Measurements from ENCODE around the gene HTT. TPM values are rescaled to one million over a fixed set of nuclear protein-coding genes. Genes with fewer than 3 reads are reported as not detected.

Gene HTT
- total RNA-seq, 1 donor: 96.2 TPM

- Histone ChIP-seq H3K27me3 (ENCODE audit: insufficient read depth, low read length) (no peaks in the 10 kb centered on the region), H3K4me3 (ENCODE audit: low read length) (no peak overlapping the region), H3K9me3 (ENCODE audit: low read depth, low read length) (no peaks in the 10 kb centered on the region), H3K4me1 (ENCODE audit: insufficient read depth, low read length) (peaks cover 36% of the 10 kb centered on the region)
These were observed 152.0 kb downstream of the HTT start for GRCh38 chr4:3226467-3226866.

DNA sequence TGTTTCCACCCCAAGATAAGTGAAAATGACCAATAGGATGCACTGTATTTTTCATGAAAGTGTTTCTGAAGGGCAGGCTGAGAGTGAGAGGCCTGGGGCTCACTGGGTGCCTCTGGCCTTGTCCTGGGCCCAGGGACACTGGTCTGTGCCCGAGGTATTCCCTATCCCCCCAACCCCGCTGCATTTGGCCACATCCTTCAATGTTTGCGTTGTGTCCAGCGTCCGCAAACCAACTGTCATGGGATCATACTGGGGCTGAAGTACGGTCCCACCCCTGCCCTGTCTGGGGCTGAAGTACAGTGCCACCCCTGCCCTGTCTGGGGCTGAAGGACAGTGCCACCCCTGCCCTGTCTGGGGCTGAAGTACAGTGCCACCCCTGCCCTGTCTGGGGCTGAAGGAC is 152.5 kb downstream of the HTT start:
- H3K27me3 ChIP-seq (ENCODE audit: insufficient read depth, low read length): no peaks in the 10 kb centered on the region
- H3K9me3 ChIP-seq (ENCODE audit: low read depth, low read length): no peaks in the 10 kb centered on the region
- peaks cover 36% of the 10 kb centered on the region for H3K4me1 ChIP-seq (ENCODE audit: insufficient read depth, low read length)
- H3K4me3 ChIP-seq (ENCODE audit: low read length): no peak overlapping the region

GRCh38 chr4:3227878-3228675 is 153.6 kb downstream of the HTT start:
- Histone ChIP-seq H3K4me1 (ENCODE audit: insufficient read depth, low read length) (peaks cover 36% of the 10 kb centered on the region), H3K27me3 (ENCODE audit: insufficient read depth, low read length) (no peaks in the 10 kb centered on the region), H3K9me3 (ENCODE audit: low read depth, low read length) (no peaks in the 10 kb centered on the region), H3K4me3 (ENCODE audit: low read length) (no peak overlapping the region)

GRCh38 chr4:3228881-3229280 is 154.4 kb downstream of the HTT start:
- no peaks in the 10 kb centered on the region for H3K27me3 ChIP-seq (ENCODE audit: insufficient read depth, low read length)
- no peaks in the 10 kb centered on the region for H3K9me3 ChIP-seq (ENCODE audit: low read depth, low read length)
- no peak overlapping the region for H3K4me3 ChIP-seq (ENCODE audit: low read length)
- H3K4me1 ChIP-seq (ENCODE audit: insufficient read depth, low read length): peaks cover 28% of the 10 kb centered on the region

DNA sequence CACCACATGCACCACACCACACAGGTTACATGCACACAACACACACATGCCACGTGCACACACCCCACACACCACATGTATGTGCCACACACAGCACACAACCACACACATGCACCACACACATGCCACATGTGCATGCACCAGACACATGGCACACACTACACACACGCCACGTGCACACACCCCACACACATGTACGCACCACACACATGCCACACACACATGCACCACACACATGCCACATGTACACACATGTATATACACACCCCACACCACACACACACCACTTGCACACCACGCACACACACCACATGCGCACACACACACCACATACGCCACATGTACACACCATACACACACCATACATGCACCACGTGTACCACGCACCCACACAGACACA is 154.8 kb downstream of the HTT start:
- Histone ChIP-seq H3K27me3 (ENCODE audit: insufficient read depth, low read length) (no peaks in the 10 kb centered on the region), H3K4me1 (ENCODE audit: insufficient read depth, low read length) (peaks cover 24% of the 10 kb centered on the region), H3K9me3 (ENCODE audit: low read depth, low read length) (no peaks in the 10 kb centered on the region), H3K4me3 (ENCODE audit: low read length) (no peak overlapping the region)

DNA sequence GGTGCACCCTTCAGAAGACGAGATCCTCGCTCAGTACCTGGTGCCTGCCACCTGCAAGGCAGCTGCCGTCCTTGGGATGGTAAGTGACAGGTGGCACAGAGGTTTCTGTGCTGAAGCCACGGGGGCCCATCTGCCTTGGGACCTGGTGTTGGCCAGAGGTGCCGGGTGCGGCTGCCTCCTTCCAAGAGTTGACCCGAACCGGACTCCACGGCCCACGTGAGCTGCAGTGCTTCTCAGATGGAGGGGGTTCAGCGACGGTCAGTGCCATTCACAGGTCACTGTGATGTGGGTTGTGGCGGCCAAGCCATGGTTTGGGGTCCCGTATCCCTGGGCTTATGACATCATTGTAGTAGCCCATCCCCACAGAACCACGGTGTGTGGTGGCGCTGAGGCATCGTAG is 155.5 kb downstream of the HTT start:
- no peak overlapping the region for H3K4me3 ChIP-seq (ENCODE audit: low read length)
- H3K4me1 ChIP-seq (ENCODE audit: insufficient read depth, low read length): peaks cover 18% of the 10 kb centered on the region
- no peaks in the 10 kb centered on the region for H3K9me3 ChIP-seq (ENCODE audit: low read depth, low read length)
- H3K27me3 ChIP-seq (ENCODE audit: insufficient read depth, low read length): no peaks in the 10 kb centered on the region

DNA sequence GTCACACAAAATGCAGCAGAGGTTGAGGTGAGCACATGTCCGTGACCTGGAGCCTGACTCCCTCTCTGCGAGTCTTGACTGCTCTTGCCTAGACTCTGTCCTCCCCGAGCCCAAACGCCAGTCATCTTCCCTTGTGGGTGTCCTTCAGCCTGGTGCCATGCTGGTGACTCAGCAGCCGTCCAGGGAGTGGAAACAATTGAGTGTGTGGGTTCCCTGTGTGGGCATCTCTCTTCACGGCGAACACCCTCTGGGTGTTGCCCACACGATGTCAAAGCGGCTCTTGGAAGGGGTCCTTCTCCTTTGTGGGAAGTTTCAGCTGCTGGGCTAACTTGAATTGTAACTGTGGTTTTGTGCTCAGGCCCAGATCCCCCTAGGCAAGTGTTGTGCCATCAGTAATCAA is 157.0 kb downstream of the HTT start:
- no peaks in the 10 kb centered on the region for H3K27me3 ChIP-seq (ENCODE audit: insufficient read depth, low read length)
- H3K4me3 ChIP-seq (ENCODE audit: low read length): no peak overlapping the region
- no peaks in the 10 kb centered on the region for H3K9me3 ChIP-seq (ENCODE audit: low read depth, low read length)
- peaks cover 4% of the 10 kb centered on the region for H3K4me1 ChIP-seq (ENCODE audit: insufficient read depth, low read length)

DNA sequence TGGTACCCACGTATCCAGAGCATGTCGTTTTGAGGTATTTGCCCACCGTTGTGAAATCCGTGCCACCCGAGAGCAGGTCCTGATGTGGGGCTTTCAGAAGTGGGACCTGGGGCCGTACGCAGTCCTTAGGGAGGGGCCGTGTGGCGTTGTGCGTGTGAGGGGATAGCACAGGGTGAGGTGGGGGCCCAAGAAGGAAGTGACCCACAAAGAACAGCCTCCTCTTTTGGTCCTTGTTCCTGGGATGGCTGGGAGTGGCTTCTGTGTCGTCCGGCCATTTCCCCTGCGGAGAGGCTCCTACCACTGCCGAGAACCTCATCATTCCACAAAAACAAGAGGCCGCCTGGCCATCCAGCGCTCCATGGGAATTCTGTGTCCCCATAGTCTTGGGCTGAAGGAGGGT is 157.5 kb downstream of the HTT start:
- Histone ChIP-seq H3K27me3 (ENCODE audit: insufficient read depth, low read length) (no peaks in the 10 kb centered on the region), H3K9me3 (ENCODE audit: low read depth, low read length) (no peaks in the 10 kb centered on the region), H3K4me3 (ENCODE audit: low read length) (no peak overlapping the region), H3K4me1 (ENCODE audit: insufficient read depth, low read length) (peaks cover under 1% of the 10 kb centered on the region)

- H3K27me3 ChIP-seq (ENCODE audit: insufficient read depth, low read length): no peaks in the 10 kb centered on the region
- H3K9me3 ChIP-seq (ENCODE audit: low read depth, low read length): no peaks in the 10 kb centered on the region
- no peaks in the 10 kb centered on the region for H3K4me1 ChIP-seq (ENCODE audit: insufficient read depth, low read length)
- H3K4me3 ChIP-seq (ENCODE audit: low read length): no peak overlapping the region
These were observed 158.4 kb downstream of the HTT start for GRCh38 chr4:3232871-3233271.

DNA sequence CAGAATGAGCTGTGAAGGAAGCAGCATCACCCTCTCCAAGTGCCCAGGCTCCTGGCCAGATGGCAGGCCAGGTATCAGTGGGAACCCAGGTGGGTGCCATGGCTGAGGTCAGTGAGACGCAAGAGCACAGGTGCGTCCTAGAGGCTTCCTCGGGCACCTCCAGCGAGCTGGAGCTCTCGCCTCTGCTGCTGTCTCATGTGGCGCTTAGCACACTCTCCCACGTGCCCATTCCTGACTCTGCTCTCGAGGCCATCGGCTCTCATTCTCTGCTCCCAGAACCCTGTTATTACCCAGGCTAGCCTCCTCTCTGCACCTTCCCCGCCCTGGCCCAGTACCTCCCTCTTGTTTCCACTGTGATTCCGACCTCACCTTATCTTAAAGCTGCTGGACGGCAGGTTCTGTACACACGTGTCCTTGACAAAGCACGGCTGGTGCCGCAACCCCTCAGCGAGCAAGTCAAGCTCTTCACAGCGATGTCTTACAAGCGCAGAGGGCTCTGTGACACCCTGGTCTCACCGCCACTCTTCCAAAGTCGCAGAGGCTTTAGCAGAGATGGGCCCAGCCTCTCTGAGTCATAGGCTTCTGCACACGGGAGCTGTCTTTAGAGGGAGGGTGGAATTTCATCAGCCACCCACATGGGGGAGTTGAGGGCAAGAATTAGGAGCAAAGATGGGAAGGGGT is 159.1 kb downstream of the HTT start:
- H3K9me3 ChIP-seq (ENCODE audit: low read depth, low read length): no peaks in the 10 kb centered on the region
- H3K4me1 ChIP-seq (ENCODE audit: insufficient read depth, low read length): no peaks in the 10 kb centered on the region
- H3K27me3 ChIP-seq (ENCODE audit: insufficient read depth, low read length): no peaks in the 10 kb centered on the region
- H3K4me3 ChIP-seq (ENCODE audit: low read length): no peak overlapping the region

GRCh38 chr4:3234171-3235029 is 159.9 kb downstream of the HTT start:
- Histone ChIP-seq H3K9me3 (ENCODE audit: low read depth, low read length) (no peaks in the 10 kb centered on the region), H3K4me3 (ENCODE audit: low read length) (no peak overlapping the region), H3K27me3 (ENCODE audit: insufficient read depth, low read length) (no peaks in the 10 kb centered on the region), H3K4me1 (ENCODE audit: insufficient read depth, low read length) (no peaks in the 10 kb centered on the region)

- H3K4me3 ChIP-seq (ENCODE audit: low read length): no peak overlapping the region
- no peaks in the 10 kb centered on the region for H3K9me3 ChIP-seq (ENCODE audit: low read depth, low read length)
- H3K4me1 ChIP-seq (ENCODE audit: insufficient read depth, low read length): no peaks in the 10 kb centered on the region
- H3K27me3 ChIP-seq (ENCODE audit: insufficient read depth, low read length): no peaks in the 10 kb centered on the region
These were observed 160.5 kb downstream of the HTT start for GRCh38 chr4:3235030-3235345.

DNA sequence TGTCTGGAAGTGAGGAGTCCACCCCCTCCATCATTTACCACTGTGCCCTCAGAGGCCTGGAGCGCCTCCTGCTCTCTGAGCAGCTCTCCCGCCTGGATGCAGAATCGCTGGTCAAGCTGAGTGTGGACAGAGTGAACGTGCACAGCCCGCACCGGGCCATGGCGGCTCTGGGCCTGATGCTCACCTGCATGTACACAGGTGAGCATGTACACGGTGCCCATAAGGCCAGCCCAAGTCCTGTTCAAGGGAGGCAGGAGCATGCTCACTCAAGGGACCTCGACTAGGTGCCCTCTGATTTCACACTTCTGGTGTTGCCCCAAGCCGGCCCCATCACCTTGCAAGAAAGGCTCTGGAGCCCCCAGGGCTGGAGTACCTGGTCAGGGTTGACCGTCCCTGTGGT is 161.1 kb downstream of the HTT start:
- Histone ChIP-seq H3K27me3 (ENCODE audit: insufficient read depth, low read length) (no peaks in the 10 kb centered on the region), H3K9me3 (ENCODE audit: low read depth, low read length) (no peaks in the 10 kb centered on the region), H3K4me1 (ENCODE audit: insufficient read depth, low read length) (no peaks in the 10 kb centered on the region), H3K4me3 (ENCODE audit: low read length) (no peak overlapping the region)

- H3K9me3 ChIP-seq (ENCODE audit: low read depth, low read length): no peaks in the 10 kb centered on the region
- no peak overlapping the region for H3K4me3 ChIP-seq (ENCODE audit: low read length)
- no peaks in the 10 kb centered on the region for H3K4me1 ChIP-seq (ENCODE audit: insufficient read depth, low read length)
- H3K27me3 ChIP-seq (ENCODE audit: insufficient read depth, low read length): no peaks in the 10 kb centered on the region
These were observed 161.9 kb downstream of the HTT start for GRCh38 chr4:3236326-3236878.

- Histone ChIP-seq H3K4me3 (ENCODE audit: low read length) (no peak overlapping the region), H3K4me1 (ENCODE audit: insufficient read depth, low read length) (no peaks in the 10 kb centered on the region), H3K27me3 (ENCODE audit: insufficient read depth, low read length) (no peaks in the 10 kb centered on the region), H3K9me3 (ENCODE audit: low read depth, low read length) (no peaks in the 10 kb centered on the region)
These were observed 162.8 kb downstream of the HTT start for GRCh38 chr4:3237266-3237665.

All from mononuclear cell (primary cell).